Activated naive CD4-positive, alpha-beta T cell treated with anti-CD3 and anti-CD28 coated beads, Interleukin-2, amount 50 U/mL, for 24 hours (primary cell): Measurements from ENCODE around the gene LRRK1.
A peak's percentile ranks its signal among the peaks of the same experiment; 100 is the strongest.

Experiments
- H3K27ac Mint-ChIP-seq: one replicate; pipeline ENCODE4 v1.8.0; 2021; ENCODE audit warnings: mild to moderate bottlenecking, mixed read lengths
- H3K27me3 Mint-ChIP-seq: one replicate; pipeline ENCODE4 v1.8.0; 2021; ENCODE audit warnings: mixed read lengths
- H3K36me3 Mint-ChIP-seq: one replicate; pipeline ENCODE4 v1.8.0; 2021; ENCODE audit warnings: mixed read lengths
- H3K4me1 Mint-ChIP-seq: one replicate; pipeline ENCODE4 v1.8.0; 2021; ENCODE audit warnings: mixed read lengths
- H3K4me3 Mint-ChIP-seq: one replicate; pipeline ENCODE4 v1.8.0; 2021; ENCODE audit warnings: mild to moderate bottlenecking, mixed read lengths
- H3K9me3 Mint-ChIP-seq: one replicate; pipeline ENCODE4 v1.8.0; 2021; ENCODE audit warnings: mixed read lengths

The LRRK1 gene

GRCh38 chr15:100919481-100920405 is 586 bp downstream of the LRRK1 start:
- no peak overlapping the region for H3K27ac Mint-ChIP-seq
- H3K4me1 Mint-ChIP-seq = peaks cover 16% of the 10 kb centered on the region
- H3K9me3 Mint-ChIP-seq = no peaks in the 10 kb centered on the region

GRCh38 chr15:100920516-100921135 is 1.5 kb downstream of the LRRK1 start:
- peaks cover 42% of the 10 kb centered on the region for H3K27me3 Mint-ChIP-seq

More at GRCh38 chr15:100919481-100920405, 586 bp downstream of the LRRK1 start:
- Mint-ChIP-seq H3K4me3 (peak overlapping the region; percentile 57), H3K36me3 (no peaks in the 10 kb centered on the region), H3K27me3 (peaks cover 45% of the 10 kb centered on the region)

DNA sequence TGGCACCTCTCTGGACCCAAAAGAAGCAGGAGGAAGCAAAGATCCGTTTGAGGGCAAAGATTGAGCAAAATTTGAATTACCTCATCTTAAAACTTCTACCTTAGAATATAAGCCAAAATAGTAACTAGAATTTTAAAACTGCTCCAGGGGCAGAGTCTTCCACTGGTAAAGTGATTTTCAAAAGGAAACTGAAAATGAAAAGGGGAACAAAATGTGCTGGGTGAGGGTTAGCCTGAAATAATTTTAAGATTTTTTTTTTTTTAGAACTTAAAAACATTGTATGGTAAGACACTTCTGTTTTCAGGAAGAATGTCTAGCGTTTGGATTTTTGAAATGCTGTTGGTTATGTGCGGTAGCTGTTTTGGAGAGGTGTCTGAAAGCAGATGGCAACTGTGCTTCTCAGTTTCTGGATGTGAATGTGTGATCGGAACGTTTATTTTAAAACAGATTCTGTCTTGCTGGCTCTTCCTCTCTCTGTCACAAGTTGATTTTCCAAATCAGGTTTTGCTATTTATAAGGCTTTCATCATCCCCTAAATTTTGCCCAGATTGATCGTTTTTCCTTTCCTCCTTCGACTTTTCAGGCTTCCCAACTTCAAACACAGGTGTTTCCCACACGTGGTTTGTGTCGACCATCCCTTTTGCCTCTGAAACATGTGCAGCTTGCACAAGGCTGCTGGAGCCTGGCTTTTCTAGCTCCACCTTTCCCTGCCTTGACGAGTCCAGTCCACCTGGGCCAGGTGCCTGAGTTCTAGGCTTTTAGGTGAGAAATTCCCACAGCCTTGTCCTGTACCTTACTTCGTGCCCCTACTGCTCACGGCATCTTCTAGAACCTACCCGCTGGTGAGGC is 3.3 kb downstream of the LRRK1 start:
- no peaks in the 10 kb centered on the region for H3K36me3 Mint-ChIP-seq
- H3K9me3 Mint-ChIP-seq = no peaks in the 10 kb centered on the region
- no peak overlapping the region for H3K4me3 Mint-ChIP-seq
- H3K27me3 Mint-ChIP-seq = peaks cover 31% of the 10 kb centered on the region
- H3K4me1 Mint-ChIP-seq = peaks cover 16% of the 10 kb centered on the region
- no peak overlapping the region for H3K27ac Mint-ChIP-seq

More at GRCh38 chr15:100920516-100921135, 1.5 kb downstream of the LRRK1 start:
- no peaks in the 10 kb centered on the region for H3K36me3 Mint-ChIP-seq
- H3K4me1 Mint-ChIP-seq = peaks cover 16% of the 10 kb centered on the region
- peak overlapping the region; percentile 43 for H3K27ac Mint-ChIP-seq
- H3K9me3 Mint-ChIP-seq = no peaks in the 10 kb centered on the region
- peak overlapping the region; percentile 57 for H3K4me3 Mint-ChIP-seq

DNA sequence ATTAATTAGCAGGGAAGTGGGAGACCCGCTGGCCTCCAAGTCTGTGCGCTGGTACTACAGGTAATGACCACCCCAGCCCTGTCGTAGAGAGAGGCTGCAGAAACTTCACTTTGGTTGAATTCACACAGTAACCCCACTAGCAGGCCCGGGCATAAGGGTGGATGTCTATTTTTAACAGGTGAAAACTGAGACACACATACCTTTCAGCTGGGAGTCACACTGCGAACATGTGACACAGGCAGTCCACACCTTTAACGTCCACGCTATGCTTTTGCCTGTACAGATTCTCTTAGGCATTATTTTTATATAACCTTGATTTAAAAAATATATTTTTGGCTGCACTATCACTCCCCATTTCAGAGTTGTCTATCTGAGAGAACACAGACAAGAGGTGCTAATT is 3.9 kb downstream of the LRRK1 start:
- Mint-ChIP-seq H3K4me1 (peaks cover 16% of the 10 kb centered on the region), H3K36me3 (no peaks in the 10 kb centered on the region), H3K27ac (no peak overlapping the region), H3K9me3 (no peaks in the 10 kb centered on the region), H3K27me3 (peaks cover 29% of the 10 kb centered on the region), H3K4me3 (no peak overlapping the region)

- Mint-ChIP-seq H3K36me3 (no peaks in the 10 kb centered on the region), H3K4me1 (peaks cover 10% of the 10 kb centered on the region), H3K4me3 (no peak overlapping the region), H3K9me3 (no peaks in the 10 kb centered on the region), H3K27ac (no peak overlapping the region), H3K27me3 (peaks cover 26% of the 10 kb centered on the region)
Measured at GRCh38 chr15:100923902-100924301, 4.7 kb downstream of the LRRK1 start.

- Mint-ChIP-seq H3K4me1 (peaks cover 10% of the 10 kb centered on the region), H3K36me3 (no peaks in the 10 kb centered on the region), H3K27ac (no peak overlapping the region), H3K4me3 (no peak overlapping the region), H3K9me3 (no peaks in the 10 kb centered on the region), H3K27me3 (peaks cover 26% of the 10 kb centered on the region)
Measured at GRCh38 chr15:100924436-100924835, 5.3 kb downstream of the LRRK1 start.

- H3K36me3 Mint-ChIP-seq = no peaks in the 10 kb centered on the region
- no peaks in the 10 kb centered on the region for H3K9me3 Mint-ChIP-seq
- H3K4me1 Mint-ChIP-seq = peaks cover 7% of the 10 kb centered on the region
- no peak overlapping the region for H3K27ac Mint-ChIP-seq
- no peak overlapping the region for H3K4me3 Mint-ChIP-seq
- H3K27me3 Mint-ChIP-seq = peaks cover 21% of the 10 kb centered on the region
Measured at GRCh38 chr15:100925480-100925879, 6.3 kb downstream of the LRRK1 start.

DNA sequence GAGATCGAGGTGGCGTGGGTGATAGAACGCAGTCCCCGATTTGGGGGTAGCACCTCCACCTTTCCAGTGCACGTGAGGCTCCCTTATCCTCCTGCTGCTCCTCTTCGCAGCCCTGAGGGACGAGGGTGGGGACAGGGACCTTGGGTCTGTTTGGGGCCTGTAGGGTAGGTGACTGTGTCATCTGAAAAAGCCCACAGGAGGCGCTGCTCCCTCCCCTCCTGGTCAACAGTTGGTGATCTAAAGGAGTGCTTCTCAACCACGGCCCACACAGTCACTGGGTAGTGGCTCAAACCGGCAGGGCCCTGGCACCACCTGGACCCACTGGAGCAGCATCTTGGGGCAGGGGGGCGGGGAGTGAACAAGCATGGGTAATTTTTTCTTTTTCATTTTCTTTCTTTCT is 7.1 kb downstream of the LRRK1 start:
- H3K27me3 Mint-ChIP-seq = peaks cover 13% of the 10 kb centered on the region
- H3K4me1 Mint-ChIP-seq = peaks cover 7% of the 10 kb centered on the region
- no peak overlapping the region for H3K4me3 Mint-ChIP-seq
- H3K36me3 Mint-ChIP-seq = no peaks in the 10 kb centered on the region
- H3K27ac Mint-ChIP-seq = no peak overlapping the region
- no peaks in the 10 kb centered on the region for H3K9me3 Mint-ChIP-seq

GRCh38 chr15:100926971-100927756 is 8.0 kb downstream of the LRRK1 start:
- Mint-ChIP-seq H3K4me3 (no peak overlapping the region), H3K4me1 (peaks cover 7% of the 10 kb centered on the region), H3K36me3 (no peaks in the 10 kb centered on the region), H3K9me3 (no peaks in the 10 kb centered on the region), H3K27ac (no peak overlapping the region), H3K27me3 (peaks cover 8% of the 10 kb centered on the region)

- no peak overlapping the region for H3K4me3 Mint-ChIP-seq
- H3K4me1 Mint-ChIP-seq = no peaks in the 10 kb centered on the region
Measured at GRCh38 chr15:100928632-100929280, 9.6 kb downstream of the LRRK1 start.

DNA sequence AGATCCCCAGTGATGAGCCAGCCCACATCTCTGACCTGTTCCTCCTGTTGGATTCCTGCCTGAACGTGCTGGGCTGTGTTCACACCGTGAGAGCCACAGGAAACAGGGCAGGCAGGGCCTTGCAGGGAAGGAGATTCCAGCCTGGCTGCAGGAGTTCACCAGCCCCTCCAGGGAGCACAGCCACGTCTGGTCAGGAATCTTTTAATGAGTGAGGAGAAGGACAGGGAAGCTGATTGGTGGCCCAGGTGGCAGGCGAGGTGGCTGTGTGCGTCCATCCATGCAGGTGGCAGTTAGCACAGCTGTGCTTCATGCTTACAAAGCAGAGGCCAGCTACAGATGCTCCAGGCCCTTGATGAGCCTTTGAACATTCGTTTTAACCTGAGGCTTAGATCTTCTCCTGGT is 10.5 kb downstream of the LRRK1 start:
- Mint-ChIP-seq H3K27me3 (peaks cover 2% of the 10 kb centered on the region), H3K4me3 (no peak overlapping the region), H3K36me3 (no peaks in the 10 kb centered on the region), H3K9me3 (no peaks in the 10 kb centered on the region), H3K27ac (no peak overlapping the region), H3K4me1 (no peaks in the 10 kb centered on the region)

More at GRCh38 chr15:100928632-100929280, 9.6 kb downstream of the LRRK1 start:
- H3K27me3 Mint-ChIP-seq = peaks cover 4% of the 10 kb centered on the region
- no peaks in the 10 kb centered on the region for H3K36me3 Mint-ChIP-seq
- H3K9me3 Mint-ChIP-seq = no peaks in the 10 kb centered on the region
- no peak overlapping the region for H3K27ac Mint-ChIP-seq

DNA sequence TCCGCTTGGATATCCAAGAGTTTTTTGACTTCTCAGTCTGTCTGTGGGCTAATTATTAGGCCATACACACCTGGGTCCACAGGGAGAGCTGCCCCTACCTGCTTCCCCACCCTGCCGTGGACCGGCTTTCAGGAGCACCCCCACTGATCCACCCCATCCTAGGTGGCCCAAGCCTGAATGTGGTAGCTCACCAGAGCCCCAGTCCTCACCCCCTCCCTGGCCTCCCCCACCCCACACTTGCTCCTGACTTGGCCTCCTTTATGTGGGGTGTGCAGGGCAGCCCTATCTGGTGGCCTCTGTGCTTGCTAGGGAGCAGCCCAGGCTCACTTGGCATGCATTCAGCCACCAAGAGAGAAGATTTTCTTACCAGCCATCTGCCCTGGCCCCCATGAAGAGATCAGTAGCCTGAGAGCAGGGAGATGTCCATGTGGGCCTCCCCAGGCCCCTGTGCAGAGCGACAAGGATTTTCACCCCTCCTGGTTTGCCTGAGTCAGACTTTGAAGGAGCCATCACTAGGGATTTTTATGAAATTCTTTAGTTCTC is 11.2 kb downstream of the LRRK1 start:
- Mint-ChIP-seq H3K36me3 (no peaks in the 10 kb centered on the region), H3K9me3 (no peaks in the 10 kb centered on the region), H3K27ac (no peak overlapping the region), H3K4me3 (no peak overlapping the region), H3K4me1 (no peaks in the 10 kb centered on the region), H3K27me3 (peaks cover 2% of the 10 kb centered on the region)

GRCh38 chr15:100931143-100931890 is 12.2 kb downstream of the LRRK1 start:
- Mint-ChIP-seq H3K4me3 (no peak overlapping the region), H3K4me1 (no peaks in the 10 kb centered on the region), H3K36me3 (no peaks in the 10 kb centered on the region), H3K27ac (no peak overlapping the region), H3K9me3 (no peaks in the 10 kb centered on the region), H3K27me3 (peaks cover 2% of the 10 kb centered on the region)
